GM18867 (cell line): Measurements from ENCODE around the gene POLR3E.
"Not testable (repeated sequence)": the region's sequence is repeated elsewhere in the genome, so short reads cannot be mapped to it uniquely, and the experiment has no call there.

ENCODE experiments used
- ATAC-seq: cut with Tn5 transposase; IDR thresholded peaks from one replicate; pipeline ENCODE4 v1.9.1; 2021; ENCODE audit warnings: mild to moderate bottlenecking, moderate library complexity; ENCODE audit not compliant: unreplicated experiment

The POLR3E gene

DNA sequence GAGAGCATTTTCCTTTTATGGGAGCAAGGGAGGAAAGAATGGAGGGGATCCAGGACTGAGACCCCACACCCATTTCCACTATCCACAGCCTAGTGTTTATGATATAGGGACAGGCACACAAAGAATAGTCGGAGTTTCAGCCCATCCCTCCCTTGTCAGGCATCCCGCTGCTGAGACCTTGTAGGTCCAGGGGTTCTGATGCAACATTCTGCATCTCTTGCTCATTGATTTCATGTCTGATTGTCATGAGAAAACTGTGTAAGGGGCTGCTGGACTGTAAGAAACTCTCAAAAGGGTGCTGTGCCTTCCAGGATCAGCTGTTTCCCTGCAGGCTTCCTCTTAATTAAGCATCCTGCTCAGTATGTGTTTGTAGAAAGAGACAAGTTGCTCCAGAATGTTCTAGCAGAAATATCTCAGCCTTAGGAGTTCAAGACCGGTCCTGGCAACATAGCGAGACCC lies 5.3 kb upstream of the POLR3E start:
- no peak for ATAC-seq

DNA sequence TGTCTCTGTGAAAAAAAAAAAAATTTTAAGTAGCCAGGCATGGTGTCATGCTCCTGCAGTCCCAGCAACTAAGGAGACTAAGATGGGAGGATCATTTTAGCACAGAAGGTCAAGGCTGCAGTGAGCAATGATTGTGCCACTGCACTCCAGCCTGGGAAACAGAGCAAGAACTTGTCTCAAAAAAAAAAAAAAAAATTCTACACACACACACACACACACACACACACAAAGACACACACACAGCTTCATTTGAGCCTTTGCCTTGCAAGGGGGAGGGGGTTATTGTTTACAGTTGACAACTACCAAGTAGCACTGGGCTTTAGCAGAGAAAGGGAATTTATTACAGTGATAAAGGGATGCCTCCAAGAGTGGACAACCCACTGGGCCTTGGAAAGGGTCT lies 4.9 kb upstream of the POLR3E start:
- no peak for ATAC-seq

DNA sequence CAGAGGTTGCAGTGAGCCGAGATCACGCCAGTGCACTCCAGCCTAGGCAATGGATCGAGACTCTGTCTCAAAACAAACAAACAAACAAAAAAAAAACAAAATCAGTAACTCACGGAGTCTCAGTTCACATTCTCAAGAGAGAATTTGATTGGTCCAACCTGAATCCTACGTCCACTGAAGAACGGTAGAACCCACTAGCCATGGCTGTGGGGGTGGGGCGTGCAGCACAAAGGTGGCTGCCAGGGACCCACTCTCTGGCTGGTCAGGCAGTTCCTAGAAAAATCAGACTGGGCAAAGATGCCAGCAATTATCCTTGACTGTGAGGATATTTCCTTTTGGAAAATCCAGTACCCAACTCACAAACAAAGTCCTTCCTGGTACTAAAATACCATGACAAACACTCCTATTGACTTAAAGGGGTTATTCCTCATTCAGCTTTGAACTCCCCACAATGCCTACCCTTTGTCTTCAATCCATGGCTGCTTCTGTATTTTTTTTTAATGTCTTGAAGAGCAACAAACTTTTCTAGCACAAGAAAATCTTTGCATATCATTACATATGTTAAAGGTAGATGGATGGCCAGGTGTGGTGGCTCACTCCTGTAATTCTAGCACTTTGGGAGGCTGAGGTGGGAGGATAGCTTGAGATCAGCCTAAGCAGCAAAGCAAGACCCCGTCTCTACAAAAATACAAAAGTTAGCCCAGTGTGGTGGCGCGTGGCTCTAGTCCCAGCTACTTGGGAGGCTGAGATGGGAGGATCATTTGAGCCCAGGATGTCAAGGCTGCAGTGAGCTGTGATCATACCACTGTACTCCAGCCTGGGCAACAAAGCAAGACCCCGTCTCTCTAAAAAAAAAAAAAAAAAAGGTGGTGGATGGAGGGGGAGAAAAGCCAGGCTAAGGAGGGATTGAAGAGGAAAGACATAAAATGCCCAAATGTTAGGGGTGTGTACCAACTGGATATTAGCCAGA lies 3.8 kb upstream of the POLR3E start:
- no peak for ATAC-seq

DNA sequence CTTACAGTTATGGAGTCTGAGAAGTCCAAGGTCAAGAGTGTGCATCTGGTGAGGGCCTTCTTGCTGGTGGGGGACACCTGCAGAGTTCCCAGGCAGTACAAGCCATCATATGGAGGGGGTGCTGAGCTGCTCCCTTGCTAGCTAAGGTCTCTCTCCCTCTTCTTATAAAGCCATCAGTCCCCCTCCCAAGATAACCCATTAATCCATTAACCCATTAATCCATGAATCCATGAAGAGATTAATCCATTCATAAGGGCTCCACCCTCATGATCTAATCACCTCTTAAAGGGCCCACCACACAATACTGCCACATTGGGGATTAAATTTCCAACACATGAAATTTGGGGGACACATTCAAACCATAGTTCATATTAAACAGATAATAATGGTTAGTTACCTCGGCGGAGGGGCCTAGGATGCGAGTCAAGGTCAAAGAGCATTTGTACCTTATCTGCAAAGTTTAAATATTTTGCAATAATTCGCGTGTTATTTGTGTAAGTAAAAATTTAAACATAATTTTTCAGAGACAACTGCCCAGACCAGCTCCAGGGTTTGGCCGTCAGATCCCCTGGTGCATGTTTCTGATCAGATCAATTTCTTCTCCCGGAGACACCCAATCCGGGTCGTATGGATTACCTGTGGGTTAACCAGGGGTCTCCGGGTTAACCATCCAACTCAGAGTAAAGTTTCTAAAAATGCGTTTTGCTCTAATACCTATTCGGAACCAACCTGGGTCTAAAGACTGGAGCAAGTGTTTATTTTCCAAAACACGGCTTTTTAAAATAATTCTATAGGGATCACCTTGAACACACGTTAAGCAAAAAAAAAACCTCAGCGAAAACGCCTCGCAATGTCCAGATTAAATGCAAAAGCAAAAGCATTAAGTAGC lies 740 bp upstream of the POLR3E start:
- no peak for ATAC-seq

DNA sequence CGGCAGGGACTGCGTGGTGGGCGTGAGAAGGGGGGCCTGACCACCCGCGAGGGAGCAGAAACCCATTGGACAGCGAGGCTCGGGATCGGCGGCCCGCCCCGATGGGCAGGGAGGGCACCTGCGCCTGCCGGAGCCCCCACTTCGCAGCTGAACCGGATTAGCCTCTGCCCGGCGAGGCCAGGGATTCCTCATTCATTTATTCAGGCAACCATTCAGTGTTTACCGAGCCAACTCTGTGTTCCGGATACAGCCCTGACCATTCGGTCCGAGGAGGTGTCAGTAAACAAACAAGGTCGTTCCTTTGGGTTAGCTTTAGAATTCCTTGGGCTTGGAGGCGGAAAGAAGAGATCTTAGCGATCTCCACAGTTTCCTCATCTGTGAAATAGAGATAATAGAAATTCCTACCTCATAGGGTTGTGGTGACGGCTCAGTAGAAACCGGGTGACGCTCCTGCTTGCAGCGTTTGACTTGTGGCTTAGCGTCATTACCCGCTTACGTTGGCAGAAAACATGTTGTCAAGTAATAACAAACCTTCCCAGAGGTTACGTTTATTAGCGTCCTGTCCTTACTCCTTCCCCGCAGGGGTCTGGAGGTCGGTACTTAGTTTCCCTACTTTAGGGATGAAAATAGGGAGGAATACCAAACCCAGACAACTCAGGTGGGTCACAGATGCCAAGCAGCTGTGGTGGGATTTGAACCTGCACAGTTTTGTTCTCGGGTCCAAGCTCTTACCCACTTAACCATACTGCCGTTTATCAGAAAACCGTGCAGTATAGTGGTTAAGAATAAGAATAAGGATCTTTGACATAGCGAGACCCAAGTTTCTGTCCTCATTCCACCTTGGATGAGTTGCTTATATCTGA lies 893 bp downstream of the POLR3E start:
- peak; percentile 25 for ATAC-seq

DNA sequence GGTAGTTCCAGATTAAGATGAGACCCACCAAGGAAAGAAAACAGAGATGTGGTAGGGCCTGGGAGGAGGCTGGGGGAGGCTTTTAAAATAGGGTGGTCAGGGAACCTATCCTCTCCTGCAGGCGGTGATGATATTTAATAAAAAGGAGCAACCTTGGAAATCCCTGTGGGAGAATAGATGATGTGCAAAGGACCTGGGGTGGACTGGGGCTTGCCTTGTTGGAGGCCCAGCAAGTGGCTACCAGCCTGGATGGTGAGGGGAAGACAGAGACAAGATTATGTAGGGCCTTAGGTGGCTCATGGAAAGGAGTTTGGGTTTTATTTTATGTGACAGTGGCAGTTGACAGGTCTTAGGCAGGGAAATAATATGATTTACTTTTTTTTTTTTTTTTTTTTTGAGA lies 1.8 kb downstream of the POLR3E start:
- ATAC-seq: no peak

DNA sequence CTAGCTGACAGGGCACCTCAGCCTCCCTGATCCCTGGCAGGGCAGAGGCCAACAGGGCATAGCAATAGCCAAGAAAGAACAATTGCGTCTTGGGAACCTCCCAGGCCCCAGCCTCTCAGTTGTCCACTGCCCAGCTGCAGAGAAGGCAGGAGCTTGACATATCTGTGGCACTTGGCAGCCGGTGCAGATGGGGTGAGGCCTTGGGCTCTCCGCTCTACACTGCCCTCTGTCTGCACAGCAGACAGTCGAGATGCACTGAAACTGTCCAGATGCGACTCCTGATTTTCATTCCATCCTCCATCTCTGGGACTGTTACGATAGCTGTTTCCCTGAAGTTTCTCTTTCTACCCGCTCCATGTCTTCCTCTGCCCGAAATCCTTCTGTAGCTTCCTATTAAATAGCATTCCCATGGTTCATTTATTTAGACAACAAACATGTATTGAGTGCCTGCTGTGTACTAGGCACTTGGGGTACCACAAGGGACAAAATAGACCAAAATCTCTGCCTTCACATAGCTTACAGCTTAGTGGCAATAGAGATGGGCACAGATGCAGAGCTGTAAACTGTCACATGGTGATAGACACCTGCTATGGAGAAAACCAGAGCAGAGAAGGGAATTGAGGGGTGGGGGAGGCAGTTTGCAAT lies 3.3 kb downstream of the POLR3E start:
- no peak for ATAC-seq

DNA sequence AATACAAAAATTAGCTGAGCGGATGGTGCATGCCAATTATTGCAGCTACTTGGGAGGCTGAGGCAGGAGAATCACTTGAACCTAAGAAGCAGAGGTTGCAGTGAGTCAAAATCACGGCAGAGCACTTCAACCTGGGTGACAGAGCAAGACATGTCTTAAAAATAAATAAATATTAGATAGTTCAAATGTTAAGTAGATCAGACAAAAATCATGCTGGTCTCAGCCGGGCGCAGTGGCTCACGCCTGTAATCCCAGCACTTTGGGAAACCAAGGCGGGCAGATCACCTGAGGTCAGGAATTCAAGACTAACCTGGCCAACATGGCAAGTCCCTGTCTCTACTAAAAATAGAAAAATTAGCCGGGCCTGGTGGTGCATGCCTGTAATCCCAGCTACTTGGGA lies 4.2 kb downstream of the POLR3E start:
- ATAC-seq: not testable (repeated sequence)

DNA sequence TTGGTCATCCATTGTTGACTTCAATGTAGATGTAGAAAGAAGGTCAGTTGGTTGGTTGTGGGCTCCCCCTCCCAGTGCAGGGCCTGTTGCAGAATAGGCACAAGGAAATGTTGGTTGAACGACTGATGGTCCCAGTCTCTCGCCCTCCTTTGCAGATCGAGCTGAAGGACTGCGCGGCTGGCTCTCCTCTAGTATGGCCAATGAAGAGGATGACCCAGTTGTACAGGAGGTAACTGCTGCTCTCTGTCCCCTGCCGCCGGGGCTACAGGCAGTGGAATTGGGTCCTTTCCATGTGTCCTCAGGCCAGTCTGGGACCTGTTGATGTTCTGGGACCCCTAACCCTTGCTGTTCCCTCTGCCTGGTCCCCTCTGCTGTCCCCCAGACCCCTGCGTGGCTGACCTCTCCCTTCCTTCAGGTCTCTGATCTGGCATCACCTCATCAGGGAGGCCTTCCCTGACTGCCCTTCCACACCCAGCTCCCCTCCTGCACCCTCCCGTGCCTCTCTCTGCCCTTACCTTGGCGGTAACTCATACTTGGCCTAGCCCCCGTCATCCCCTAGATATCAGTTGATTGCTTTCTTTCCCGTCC lies 5.7 kb downstream of the POLR3E start:
- ATAC-seq: no peak

DNA sequence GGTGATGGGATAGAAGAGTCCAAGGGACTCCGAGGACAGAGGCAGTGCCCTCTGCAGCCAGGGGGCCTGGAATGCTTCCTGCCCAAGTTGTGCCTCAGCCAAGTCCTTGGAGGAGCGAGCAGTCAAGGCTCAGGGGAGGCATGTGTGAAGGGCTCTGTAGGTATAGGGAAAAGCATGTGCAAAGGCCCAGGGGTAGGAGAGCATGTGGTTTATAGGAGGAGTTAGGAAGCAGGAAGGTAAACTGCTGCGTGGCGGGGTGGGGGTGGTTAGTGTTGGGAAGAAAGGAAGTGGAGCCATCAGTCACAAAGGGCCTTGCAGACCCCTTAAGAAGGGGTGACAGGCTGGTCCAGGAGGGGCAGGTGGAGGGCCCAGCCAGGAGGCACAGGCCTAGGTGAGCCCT lies 7.2 kb downstream of the POLR3E start:
- ATAC-seq: no peak

DNA sequence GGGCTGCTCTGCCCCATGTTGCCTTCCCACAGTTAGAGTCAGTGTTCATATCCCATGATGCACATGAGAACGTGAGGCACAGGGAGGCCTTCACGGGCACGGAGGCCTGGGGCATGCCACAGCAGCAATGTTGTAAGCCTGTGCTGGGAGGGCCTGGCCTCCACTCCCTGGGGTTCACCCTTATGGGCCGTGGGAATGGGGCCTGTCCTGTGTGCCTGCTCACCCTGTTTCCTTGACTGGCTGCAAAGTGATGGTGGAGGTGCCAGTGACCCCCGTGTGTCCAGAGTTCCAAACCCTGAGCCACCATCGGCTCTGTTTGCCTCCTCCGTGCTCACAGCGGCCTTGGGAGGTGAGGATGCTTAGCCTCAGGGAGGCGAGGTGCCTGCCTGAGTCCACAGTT lies 9.6 kb downstream of the POLR3E start:
- no peak for ATAC-seq

DNA sequence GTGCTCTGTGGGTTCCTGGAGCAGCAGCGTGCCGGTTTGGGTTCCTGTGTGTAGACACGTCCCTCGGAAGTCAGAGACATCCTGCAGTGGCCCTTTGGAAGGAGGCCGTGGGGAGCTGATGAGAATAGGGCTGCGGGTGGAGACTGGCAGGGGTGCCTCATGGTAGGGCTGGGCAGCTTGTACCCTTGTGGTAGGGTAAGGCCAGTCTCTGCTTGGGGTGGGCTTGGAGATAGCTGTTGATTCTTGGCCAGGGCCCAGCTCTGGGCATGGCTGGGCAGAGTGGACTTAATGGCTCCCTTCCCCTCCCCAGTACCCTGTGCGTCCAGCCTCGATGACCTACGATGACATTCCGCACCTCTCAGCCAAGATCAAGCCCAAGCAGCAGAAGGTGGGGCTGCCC lies 10.6 kb downstream of the POLR3E start:
- ATAC-seq: no peak

DNA sequence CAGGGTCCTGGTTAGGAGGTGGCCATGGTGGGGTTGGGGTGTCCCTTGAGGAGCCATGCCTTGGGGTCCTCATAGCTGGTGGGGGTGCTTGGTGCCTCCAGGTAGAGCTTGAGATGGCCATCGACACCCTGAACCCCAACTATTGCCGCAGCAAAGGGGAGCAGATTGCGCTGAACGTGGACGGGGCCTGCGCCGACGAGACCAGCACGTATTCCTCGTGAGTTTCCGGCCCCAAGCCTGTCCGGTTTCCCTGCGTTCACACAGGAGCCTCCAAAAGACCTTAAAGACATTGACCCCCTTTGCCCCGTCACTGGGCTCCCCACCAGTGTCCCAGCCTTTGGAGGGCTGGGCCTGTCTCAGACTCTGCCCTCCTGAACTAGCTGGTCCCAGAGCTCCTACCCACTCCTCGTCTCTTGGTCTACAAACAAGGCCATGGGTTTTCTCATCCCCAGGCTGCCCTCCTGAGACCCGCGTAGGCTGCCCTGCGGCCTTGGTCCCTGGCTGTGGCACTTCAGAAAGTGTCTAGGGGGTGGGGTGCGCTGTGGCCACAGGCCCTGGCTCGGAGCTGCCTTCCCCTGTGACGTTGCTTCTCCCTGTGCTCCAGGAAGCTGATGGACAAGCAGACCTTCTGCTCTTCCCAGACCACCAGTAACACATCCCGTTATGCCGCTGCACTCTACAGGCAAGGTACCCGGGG lies 11.8 kb downstream of the POLR3E start:
- ATAC-seq: no peak

DNA sequence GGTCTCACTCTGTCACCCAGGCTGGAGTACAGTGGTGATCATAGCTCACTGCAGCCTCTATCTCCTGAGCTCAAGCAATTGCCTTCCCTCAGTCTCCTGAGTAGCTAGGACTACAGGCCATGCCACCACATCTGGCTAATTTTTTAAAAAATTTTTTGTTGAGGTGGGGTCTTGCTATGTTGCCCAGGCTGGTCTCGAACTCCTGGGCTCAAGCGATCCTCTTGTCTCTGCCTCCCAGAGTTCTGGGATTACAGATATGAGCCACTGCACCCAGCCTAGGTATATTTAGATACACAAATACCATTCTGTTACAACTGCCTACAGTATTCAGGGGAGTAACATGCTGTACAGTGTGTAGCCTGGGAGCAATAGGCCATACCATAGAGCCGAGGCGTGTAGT lies 14.3 kb downstream of the POLR3E start:
- no peak for ATAC-seq

DNA sequence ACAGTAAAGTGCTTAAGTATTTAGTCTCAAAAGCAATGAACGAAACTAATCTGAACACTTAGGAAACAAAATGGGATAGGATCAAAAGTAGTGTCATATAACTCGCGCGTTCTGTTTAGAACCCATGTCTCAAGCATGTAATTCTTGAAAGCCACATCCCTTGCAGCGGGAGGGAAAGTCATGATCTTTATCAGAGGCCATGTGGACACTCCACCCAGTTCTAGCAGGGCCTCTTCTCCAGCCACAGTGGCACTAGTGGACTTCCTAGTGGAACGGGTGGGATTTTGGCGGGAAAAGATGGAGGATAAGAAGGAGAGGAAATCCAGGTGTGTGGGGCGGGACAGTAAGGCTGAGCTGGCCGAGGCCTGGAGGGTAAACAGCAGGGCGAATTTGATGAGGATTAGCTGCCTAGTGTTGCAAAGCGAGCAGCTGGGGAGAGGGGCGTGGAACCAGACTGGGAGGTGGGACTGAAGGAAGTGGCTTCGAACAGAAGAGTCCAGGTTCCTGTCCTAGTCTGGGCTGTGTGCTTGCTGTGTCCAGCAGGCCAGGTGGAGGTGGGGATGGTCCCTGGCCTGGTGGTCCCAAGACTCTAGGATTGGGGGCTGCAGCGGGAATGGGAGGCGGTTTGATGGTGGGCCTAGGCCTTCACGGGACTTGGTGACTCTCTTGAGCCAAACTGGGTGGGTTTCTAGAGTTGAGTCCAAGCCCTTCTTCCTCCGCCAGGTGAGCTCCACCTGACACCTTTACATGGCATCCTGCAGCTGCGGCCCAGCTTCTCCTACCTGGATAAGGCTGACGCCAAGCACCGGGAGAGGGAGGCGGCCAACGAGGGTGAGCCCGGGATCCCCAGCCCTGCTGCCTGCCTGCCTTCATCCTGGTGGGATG lies 15.9 kb downstream of the POLR3E start:
- ATAC-seq: no peak

DNA sequence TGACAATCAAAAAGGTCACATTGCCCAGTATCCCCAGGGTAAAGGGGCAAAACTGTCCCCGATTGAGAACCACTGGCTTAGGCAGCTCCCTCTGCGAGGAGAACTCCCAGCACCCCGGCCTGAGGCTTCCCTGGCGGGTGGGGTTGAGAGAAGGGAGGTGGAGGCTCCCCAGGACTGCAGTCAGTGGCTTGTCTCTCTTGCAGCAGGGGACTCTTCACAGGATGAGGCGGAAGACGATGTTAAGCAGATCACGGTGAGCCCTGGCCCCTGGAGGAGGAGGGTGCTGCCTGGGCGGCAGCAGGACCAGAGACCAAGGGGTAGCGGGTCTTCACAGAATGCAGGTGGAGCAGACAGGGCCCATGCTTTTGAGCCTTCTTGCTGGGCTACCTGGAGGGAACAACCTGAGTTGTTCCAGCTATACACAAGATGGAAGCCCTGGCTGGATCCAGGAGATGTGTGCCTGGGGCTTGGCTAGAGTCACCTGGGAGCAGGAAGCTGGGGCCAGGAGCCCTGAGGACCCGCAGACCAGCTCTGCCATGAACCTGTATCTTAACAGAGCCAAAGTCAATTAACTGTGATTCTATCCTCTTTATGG lies 16.8 kb downstream of the POLR3E start:
- no peak for ATAC-seq

DNA sequence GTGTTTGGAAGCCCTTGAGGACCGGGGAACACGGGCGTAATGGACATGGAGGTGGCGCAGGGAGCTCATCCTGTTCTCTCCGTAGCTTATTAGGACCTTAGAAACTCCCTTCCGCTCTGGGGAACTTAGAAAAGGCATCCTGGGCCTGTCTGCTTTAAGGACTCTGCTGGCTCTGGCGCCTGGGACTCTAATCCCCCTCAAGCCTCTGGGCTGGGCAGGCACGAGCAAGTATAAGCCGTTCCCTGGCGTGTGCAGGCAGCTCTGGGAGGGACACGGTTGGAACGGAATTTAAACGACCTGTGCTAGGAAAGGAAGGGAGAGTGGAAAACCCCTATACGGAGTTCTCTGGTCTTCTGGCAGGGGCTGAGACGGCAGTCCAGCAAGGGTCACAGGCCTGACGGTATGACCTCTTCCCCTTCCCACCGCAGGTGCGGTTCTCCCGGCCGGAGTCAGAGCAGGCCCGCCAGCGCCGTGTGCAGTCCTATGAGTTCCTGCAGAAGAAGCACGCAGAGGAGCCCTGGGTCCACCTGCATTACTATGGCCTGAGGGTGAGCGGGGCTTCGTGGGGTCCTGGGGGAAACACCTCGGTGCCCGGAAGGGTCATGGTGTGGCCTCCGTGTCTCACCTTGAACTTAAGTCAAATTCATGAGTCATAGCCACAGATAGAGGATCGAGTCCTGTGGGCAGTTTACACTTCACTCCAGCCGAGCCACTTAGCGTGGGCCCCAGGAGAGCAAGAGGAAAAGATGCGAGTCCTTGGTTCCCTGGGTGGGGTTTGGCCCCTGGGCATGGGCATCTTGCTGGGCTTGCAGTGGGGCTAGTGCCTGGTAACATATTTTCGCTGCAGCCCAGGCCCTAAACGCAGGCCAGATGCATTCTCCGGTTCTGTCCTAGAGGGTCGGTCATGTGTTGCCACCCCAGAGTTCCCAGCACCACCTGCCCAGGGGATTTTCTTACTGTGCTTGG lies 17.7 kb downstream of the POLR3E start:
- no peak for ATAC-seq
